ENCODE data around the gene CBX6.
"Not testable (repeated sequence)": the region's sequence is repeated elsewhere in the genome, so short reads cannot be mapped to it uniquely, and the experiment has no call there.

CBX6 gene

GRCh38 chr22:38872172-38872830 lies at the start of gene CBX6:
CBX6 (minus strand) TSS chr22:38872216; CDS start chr22:38872190, 26 bp downstream.
- peak; percentile 97 for DNase-seq

GRCh38 chr22:38921806-38922205 lies 49.8 kb upstream of the CBX6 start:
- no peak for DNase-seq

GRCh38 chr22:38921120-38921519 lies 49.1 kb upstream of the CBX6 start:
- no peak for DNase-seq

- DNase-seq = no peak
These were observed 47.7 kb upstream of the CBX6 start for GRCh38 chr22:38919631-38920190.

GRCh38 chr22:38911434-38911833 lies 39.4 kb upstream of the CBX6 start:
- no peak for DNase-seq

GRCh38 chr22:38907767-38908166 lies 35.8 kb upstream of the CBX6 start:
- DNase-seq = no peak

GRCh38 chr22:38906052-38906451 lies 34.0 kb upstream of the CBX6 start:
- DNase-seq = no peak

- DNase-seq = not testable (repeated sequence)
These were observed 32.1 kb upstream of the CBX6 start for GRCh38 chr22:38904052-38904617.

GRCh38 chr22:38901111-38901641 lies 29.2 kb upstream of the CBX6 start:
- no peak for DNase-seq

- DNase-seq = no peak
These were observed 28.7 kb upstream of the CBX6 start for GRCh38 chr22:38900677-38901076.

GRCh38 chr22:38891256-38891655 lies 19.2 kb upstream of the CBX6 start:
- no peak for DNase-seq

- DNase-seq = no peak
These were observed 18.4 kb upstream of the CBX6 start for GRCh38 chr22:38890377-38890776.

- no peak for DNase-seq
These were observed 14.3 kb upstream of the CBX6 start for GRCh38 chr22:38886333-38886732.

GRCh38 chr22:38882972-38883622 lies 11.1 kb upstream of the CBX6 start:
- DNase-seq = no peak

- no peak for DNase-seq
These were observed 10.2 kb upstream of the CBX6 start for GRCh38 chr22:38881997-38882879.

- no peak for DNase-seq
These were observed 9.5 kb upstream of the CBX6 start for GRCh38 chr22:38881464-38881871.

- DNase-seq = no peak
These were observed 7.9 kb upstream of the CBX6 start for GRCh38 chr22:38879961-38880360.

- DNase-seq = no peak
These were observed 7.2 kb upstream of the CBX6 start for GRCh38 chr22:38879108-38879729.

- no peak for DNase-seq
These were observed 6.0 kb upstream of the CBX6 start for GRCh38 chr22:38878001-38878400.

GRCh38 chr22:38874529-38875222 lies 2.7 kb upstream of the CBX6 start:
- no peak for DNase-seq
